ENCODE results near the gene CDCA5.

GRCh38 chr11:65127473-65128181 lies 43.8 kb upstream of the CDCA5 start:
- no peak for TF ChIP-seq POLR2A (IDR thresholded peaks at IDR 0.05)
- TF ChIP-seq CTCF (IDR thresholded peaks at IDR 0.05 in 4 of 5, conservative IDR thresholded peaks at IDR 0.05 in 1 of 5) = no peak

All from gastrocnemius medialis (tissue), 4 donors.